G401.6 (cell line): ENCODE results near the gene BEST3.
"Not testable (repeated sequence)": the region's sequence is repeated elsewhere in the genome, so short reads cannot be mapped to it uniquely, and the experiment has no call there.

Source experiments
- FAIRE-seq: peaks from 2 replicates; lab custom pipeline; 2012; peaks lifted over from hg19 to GRCh38; lab: Jason Lieb, UNC

Gene BEST3

GRCh38 chr12:69648476-69648875 is 50.6 kb downstream of the BEST3 start:
- no peak for FAIRE-seq

GRCh38 chr12:69647178-69647577 is 51.9 kb downstream of the BEST3 start:
- FAIRE-seq, result no peak

GRCh38 chr12:69645031-69645430 is 54.1 kb downstream of the BEST3 start:
- FAIRE-seq, result no peak

- no peak for FAIRE-seq
Measured at GRCh38 chr12:69644511-69644910, 54.6 kb downstream of the BEST3 start.

GRCh38 chr12:69642531-69642930 is 56.6 kb downstream of the BEST3 start:
- FAIRE-seq, result no peak

- no peak for FAIRE-seq
Measured at GRCh38 chr12:69641546-69641945, 57.6 kb downstream of the BEST3 start.

- FAIRE-seq, result peak; percentile 52
Measured at GRCh38 chr12:69639400-69640016, 59.6 kb downstream of the BEST3 start.

GRCh38 chr12:69633061-69633460 is 66.0 kb downstream of the BEST3 start:
- no peak for FAIRE-seq

GRCh38 chr12:69630191-69630590 is 68.9 kb downstream of the BEST3 start:
- no peak for FAIRE-seq

- no peak for FAIRE-seq
Measured at GRCh38 chr12:69627501-69627900, 71.6 kb downstream of the BEST3 start.

- FAIRE-seq, result no peak
Measured at GRCh38 chr12:69623970-69624369, 75.1 kb downstream of the BEST3 start.

GRCh38 chr12:69621551-69621950 is 77.6 kb downstream of the BEST3 start:
- no peak for FAIRE-seq

GRCh38 chr12:69620921-69621320 is 78.2 kb downstream of the BEST3 start:
- no peak for FAIRE-seq

- no peak for FAIRE-seq
Measured at GRCh38 chr12:69620077-69620476, 79.0 kb downstream of the BEST3 start.

- no peak for FAIRE-seq
Measured at GRCh38 chr12:69619050-69619449, 80.1 kb downstream of the BEST3 start.

- no peak for FAIRE-seq
Measured at GRCh38 chr12:69616025-69616424, 83.1 kb downstream of the BEST3 start.

- no peak for FAIRE-seq
Measured at GRCh38 chr12:69613351-69613750, 85.8 kb downstream of the BEST3 start.

GRCh38 chr12:69610729-69611128 is 88.4 kb downstream of the BEST3 start, which contains the start of gene LRRC10:
TSS of gene LRRC10 (minus strand) at chr12:69610907. CDS start at chr12:69610838, 69 bp downstream.
- no peak for FAIRE-seq

GRCh38 chr12:69610126-69610525 is 89.0 kb downstream of the BEST3 start:
- no peak for FAIRE-seq

- FAIRE-seq, result no peak
Measured at GRCh38 chr12:69608114-69608513, 91.0 kb downstream of the BEST3 start.

- not testable (repeated sequence) for FAIRE-seq
Measured at GRCh38 chr12:69604275-69604674, 94.8 kb downstream of the BEST3 start.
